ENCODE data around the gene DHTKD1.

DNA sequence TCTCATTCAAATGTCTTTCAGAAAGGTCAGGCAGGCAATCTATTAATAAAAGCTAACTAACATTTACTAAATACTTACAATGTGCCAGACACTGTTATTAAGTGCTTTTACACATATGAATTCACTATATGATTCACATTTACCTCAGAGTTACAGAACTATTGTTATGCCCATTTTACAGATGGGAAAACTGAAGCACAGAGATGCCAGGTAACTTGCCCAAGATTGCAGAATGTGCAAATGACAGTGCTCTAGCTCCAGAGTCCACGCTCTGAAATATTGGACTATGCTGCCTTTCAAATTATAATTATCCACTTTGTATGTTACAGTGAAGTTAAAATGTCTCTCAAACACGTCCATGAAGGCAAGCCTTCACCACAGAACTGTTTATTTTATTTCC lies 48.2 kb upstream of the DHTKD1 start:
- TF ChIP-seq, protein P1, sequence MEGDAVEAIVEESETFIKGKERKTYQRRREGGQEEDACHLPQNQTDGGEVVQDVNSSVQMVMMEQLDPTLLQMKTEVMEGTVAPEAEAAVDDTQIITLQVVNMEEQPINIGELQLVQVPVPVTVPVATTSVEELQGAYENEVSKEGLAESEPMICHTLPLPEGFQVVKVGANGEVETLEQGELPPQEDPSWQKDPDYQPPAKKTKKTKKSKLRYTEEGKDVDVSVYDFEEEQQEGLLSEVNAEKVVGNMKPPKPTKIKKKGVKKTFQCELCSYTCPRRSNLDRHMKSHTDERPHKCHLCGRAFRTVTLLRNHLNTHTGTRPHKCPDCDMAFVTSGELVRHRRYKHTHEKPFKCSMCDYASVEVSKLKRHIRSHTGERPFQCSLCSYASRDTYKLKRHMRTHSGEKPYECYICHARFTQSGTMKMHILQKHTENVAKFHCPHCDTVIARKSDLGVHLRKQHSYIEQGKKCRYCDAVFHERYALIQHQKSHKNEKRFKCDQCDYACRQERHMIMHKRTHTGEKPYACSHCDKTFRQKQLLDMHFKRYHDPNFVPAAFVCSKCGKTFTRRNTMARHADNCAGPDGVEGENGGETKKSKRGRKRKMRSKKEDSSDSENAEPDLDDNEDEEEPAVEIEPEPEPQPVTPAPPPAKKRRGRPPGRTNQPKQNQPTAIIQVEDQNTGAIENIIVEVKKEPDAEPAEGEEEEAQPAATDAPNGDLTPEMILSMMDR (IDR thresholded peaks at IDR 0.05; ENCODE audit: low read length), result no peak
- TF ChIP-seq EZH2 (IDR thresholded peaks at IDR 0.05; ENCODE audit: borderline replicate concordance, low read length), result no peak

All from OCI-LY1 (cell line).